NCI-H524 treated with DMSO at 0.1 percent for 48 hours (cell line): ENCODE measurements around the gene CTCF.

Experiments
- DNase-seq: peaks from one replicate; lab custom pipeline; 2025; lab: John Stamatoyannopoulos, UW

CTCF gene

GRCh38 chr16:67683767-67684166 is 121.4 kb downstream of the CTCF start:
- DNase-seq, result no peak

GRCh38 chr16:67685388-67686112 is 123.2 kb downstream of the CTCF start:
- DNase-seq, result no peak
